Naive thymus-derived CD4-positive, alpha-beta T cell (primary cell): ENCODE results near the gene GRPEL1. TPM values are rescaled to one million over a fixed set of nuclear protein-coding genes. Genes with fewer than 3 reads are reported as not detected.

Experiments
- ATAC-seq: fragments of 150-1000 bp; cut with Tn5 transposase; 2 replicates; pipeline ENCODE4 v1.10.0; 2021; ENCODE audit warnings: mild to moderate bottlenecking, moderate library complexity
- CTCF ChIA-PET: fragments of 350-600 bp; sonication (Branson Sonifier 250); formaldehyde crosslinking; loops from one replicate; lab custom pipeline; 2021; ENCODE audit warnings: antibody characterized with exemption; lab: Charles Lee
- POLR2A ChIA-PET: fragments of 350-600 bp; sonication (Branson Sonifier 250); formaldehyde crosslinking; loops from one replicate; lab custom pipeline; 2021; ENCODE audit warnings: antibody characterized with exemption, inconsistent platforms; lab: Charles Lee
- DNase-seq, 9 donors: peaks; one replicate each; pipeline versions ENCODE4 v3.0.0 to v3.0.0-alpha.2; 2020 to 2022; ENCODE audit warnings: mixed read lengths in 1 of 9
- H3K27ac ChIP-seq: one replicate; pipeline ENCODE4 v1.7.0; 2013; ENCODE audit warnings: mild to moderate bottlenecking, low read depth, low read length, moderate library complexity
- H3K27me3 ChIP-seq, 2 donors: one replicate each; pipeline ENCODE4 v1.7.0; 2013; ENCODE audit warnings: low read length in 2 of 2, mild to moderate bottlenecking in 2 of 2, moderate library complexity in 2 of 2; ENCODE audit not compliant: control insufficient read depth in 2 of 2, insufficient read depth in 2 of 2
- H3K36me3 ChIP-seq, 3 experiments: 1 replicate in 2 of 3; 2 replicates in 1 of 3; pipeline ENCODE4 v1.7.0; 2013; ENCODE audit warnings: low read length in 3 of 3, mild to moderate bottlenecking in 3 of 3, moderate library complexity in 1 of 3; ENCODE audit not compliant: insufficient read depth in 3 of 3, control insufficient read depth in 2 of 3
- H3K4me1 ChIP-seq, 2 donors: one replicate each; pipeline ENCODE4 v1.7.0; 2013; ENCODE audit warnings: low read length in 2 of 2, mild to moderate bottlenecking in 2 of 2, moderate library complexity in 1 of 2; ENCODE audit not compliant: control insufficient read depth in 2 of 2, insufficient read depth in 2 of 2
- H3K4me3 ChIP-seq: 2 replicates; pipeline ENCODE4 v1.7.0; 2013; ENCODE audit warnings: mild to moderate bottlenecking, low read length
- H3K9me3 ChIP-seq, 3 experiments: 1 replicate in 2 of 3; 2 replicates in 1 of 3; pipeline ENCODE4 v1.7.0; 2013; ENCODE audit warnings: low read length in 3 of 3; ENCODE audit not compliant: control insufficient read depth in 2 of 3
- H3K27ac Mint-ChIP-seq, 9 donors: one replicate each; pipeline ENCODE4 v1.8.0; 2020 to 2022; ENCODE audit warnings: mixed read lengths in 9 of 9, mild to moderate bottlenecking in 8 of 9, moderate library complexity in 5 of 9, inconsistent platforms in 2 of 9
- H3K27me3 Mint-ChIP-seq, 5 donors: one replicate each; pipeline ENCODE4 v1.8.0; 2021 to 2022; ENCODE audit warnings: mixed read lengths in 5 of 5, mild to moderate bottlenecking in 1 of 5
- H3K36me3 Mint-ChIP-seq, 5 donors: one replicate each; pipeline ENCODE4 v1.8.0; 2020 to 2022; ENCODE audit warnings: mixed read lengths in 5 of 5, mild to moderate bottlenecking in 3 of 5, inconsistent platforms in 1 of 5
- H3K4me1 Mint-ChIP-seq, 7 donors: one replicate each; pipeline ENCODE4 v1.8.0; 2020 to 2022; ENCODE audit warnings: mixed read lengths in 7 of 7, mild to moderate bottlenecking in 3 of 7, inconsistent platforms in 1 of 7
- H3K4me3 Mint-ChIP-seq, 10 donors: one replicate each; pipeline ENCODE4 v1.8.0; 2020 to 2022; ENCODE audit warnings: mild to moderate bottlenecking in 10 of 10, mixed read lengths in 10 of 10, moderate library complexity in 6 of 10, inconsistent platforms in 2 of 10
- H3K9me3 Mint-ChIP-seq, 11 donors: one replicate each; pipeline ENCODE4 v1.8.0; 2020 to 2022; ENCODE audit warnings: mixed read lengths in 11 of 11, mild to moderate bottlenecking in 4 of 11, inconsistent platforms in 1 of 11, moderate library complexity in 1 of 11
- intact Hi-C, 2 donors: fragments of 100-400 bp; cut with micrococcal nuclease; formaldehyde crosslinking; loops; one replicate each; pipeline ENCODE4 v1.15.1; 2023
- polyA plus RNA-seq, 2 donors: library from polyadenylated mRNA; unstranded; fragments of 300-500 nt; fragmentation: Illumina TruSeq; gene quantifications; one replicate each; pipeline ENCODE4 v1.2.3, GENCODE V29; 2021
- total RNA-seq, 6 experiments: library from RNA in 5 of 6; stranded (reverse) in 5 of 6; gene quantifications; 1 replicate in 5 of 6; 2 replicates in 1 of 6; pipeline ENCODE4 v1.2.3 and lab custom pipeline; 2021 to 2026

The GRPEL1 gene
- total and polyA plus RNA-seq, 7 experiments from 2014 or later: 34.5 to 53.3 (median 45.0) TPM

DNA sequence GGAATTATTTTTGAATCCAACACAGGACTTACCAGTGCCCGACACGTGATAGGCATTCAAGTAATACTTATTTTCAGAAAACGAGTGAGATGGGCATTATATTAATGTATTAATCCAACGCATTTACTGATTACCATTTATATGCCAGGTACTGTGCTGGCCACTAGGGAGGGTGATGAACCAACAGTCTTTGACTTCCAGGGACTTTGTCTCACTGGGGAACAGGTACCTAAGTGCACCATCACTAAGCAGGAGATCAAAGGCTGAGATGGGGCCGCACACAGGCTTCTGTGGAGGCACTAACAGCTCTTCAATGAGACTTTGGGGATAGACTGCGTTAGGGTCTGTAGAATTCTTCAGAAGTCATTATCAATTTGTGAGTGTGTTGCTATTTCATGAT is 30.4 kb downstream of the GRPEL1 start:
- peaks cover 0 to 13% (median 0%) of the 10 kb centered on the region in 5 donors for H3K27me3 Mint-ChIP-seq
- intact Hi-C loops: loop anchor here in 1 of 2 donors (1.0 kb wide), 1 partner anchor 33 kb away; no protein-coding TSS in a partner anchor
- H3K4me1 Mint-ChIP-seq: peaks cover 7 to 28% (median 20%) of the 10 kb centered on the region in 7 donors
- H3K4me3 Mint-ChIP-seq: no peak overlapping the region
- ATAC-seq (peak; percentile 57), DNase-seq (peak in 3 of 9 donors; percentile 12 to 40 (median 23))
- H3K9me3 ChIP-seq: no peaks in the 10 kb centered on the region
- H3K36me3 ChIP-seq: peaks cover 0 to 1% (median 0%) of the 10 kb centered on the region in 3 experiments
- H3K27ac ChIP-seq: no peak overlapping the region
- no peaks in the 10 kb centered on the region for H3K4me1 ChIP-seq
- CTCF ChIA-PET: interaction anchor here (1.3 kb wide), 1 partner anchor 33 kb away, joined by 4 read pairs; no protein-coding TSS in a partner anchor
- H3K9me3 Mint-ChIP-seq: peaks cover 0 to 4% (median 0%) of the 10 kb centered on the region in 11 donors
- POLR2A ChIA-PET: interaction anchor here (0.6 to 1.6 kb wide), 2 partner anchors 128 to 255 kb away, joined by 3 to 9 read pairs; partner anchors contain the start of gene TBC1D14
- no peak overlapping the region for H3K4me3 ChIP-seq
- peak overlapping the region in 5 of 9 donors; percentile 1 to 43 (median 9) for H3K27ac Mint-ChIP-seq
- no peaks in the 10 kb centered on the region for H3K27me3 ChIP-seq
- H3K36me3 Mint-ChIP-seq: no peaks in the 10 kb centered on the region

- no peaks in the 10 kb centered on the region for H3K4me1 ChIP-seq
- Mint-ChIP-seq H3K36me3 (peaks cover 4 to 15% (median 6%) of the 10 kb centered on the region in 5 donors), H3K4me1 (peaks cover 0 to 17% (median 10%) of the 10 kb centered on the region in 7 donors), H3K9me3 (peaks cover 0 to 2% (median 0%) of the 10 kb centered on the region in 11 donors), H3K4me3 (no peak overlapping the region), H3K27ac (peak overlapping the region in 1 of 9 donors; percentile 11), H3K27me3 (no peaks in the 10 kb centered on the region)
- no peak for ATAC-seq
- no peak for DNase-seq
- ChIA-PET CTCF (interaction anchor here (0.6 to 1.6 kb wide), 3 partner anchors 11 to 36 kb away, joined by 4 read pairs; no protein-coding TSS in a partner anchor), POLR2A (no interaction called here)
- H3K36me3 ChIP-seq: peaks cover 7 to 31% (median 15%) of the 10 kb centered on the region in 3 experiments
- H3K9me3 ChIP-seq: no peaks in the 10 kb centered on the region
- H3K27me3 ChIP-seq: no peaks in the 10 kb centered on the region
- intact Hi-C loops: no loop called here
- H3K4me3 ChIP-seq: no peak overlapping the region
- H3K27ac ChIP-seq: no peak overlapping the region
Observed at GRCh38 chr4:7034262-7035081, 33.4 kb downstream of the GRPEL1 start.

GRCh38 chr4:7032596-7032995 is 35.3 kb downstream of the GRPEL1 start:
- no peak overlapping the region for H3K4me3 ChIP-seq
- Mint-ChIP-seq H3K27ac (no peak overlapping the region), H3K9me3 (no peaks in the 10 kb centered on the region), H3K4me1 (peaks cover 0 to 9% (median 6%) of the 10 kb centered on the region in 7 donors), H3K36me3 (peaks cover 5 to 21% (median 13%) of the 10 kb centered on the region in 5 donors), H3K27me3 (no peaks in the 10 kb centered on the region), H3K4me3 (no peak overlapping the region)
- intact Hi-C loops: no loop called here
- no peaks in the 10 kb centered on the region for H3K4me1 ChIP-seq
- ChIA-PET CTCF (no interaction called here), POLR2A (no interaction called here)
- peaks cover 7 to 47% (median 20%) of the 10 kb centered on the region in 3 experiments for H3K36me3 ChIP-seq
- H3K27me3 ChIP-seq: no peaks in the 10 kb centered on the region
- ATAC-seq (no peak), DNase-seq (no peak)
- H3K9me3 ChIP-seq: no peaks in the 10 kb centered on the region
- no peak overlapping the region for H3K27ac ChIP-seq

DNA sequence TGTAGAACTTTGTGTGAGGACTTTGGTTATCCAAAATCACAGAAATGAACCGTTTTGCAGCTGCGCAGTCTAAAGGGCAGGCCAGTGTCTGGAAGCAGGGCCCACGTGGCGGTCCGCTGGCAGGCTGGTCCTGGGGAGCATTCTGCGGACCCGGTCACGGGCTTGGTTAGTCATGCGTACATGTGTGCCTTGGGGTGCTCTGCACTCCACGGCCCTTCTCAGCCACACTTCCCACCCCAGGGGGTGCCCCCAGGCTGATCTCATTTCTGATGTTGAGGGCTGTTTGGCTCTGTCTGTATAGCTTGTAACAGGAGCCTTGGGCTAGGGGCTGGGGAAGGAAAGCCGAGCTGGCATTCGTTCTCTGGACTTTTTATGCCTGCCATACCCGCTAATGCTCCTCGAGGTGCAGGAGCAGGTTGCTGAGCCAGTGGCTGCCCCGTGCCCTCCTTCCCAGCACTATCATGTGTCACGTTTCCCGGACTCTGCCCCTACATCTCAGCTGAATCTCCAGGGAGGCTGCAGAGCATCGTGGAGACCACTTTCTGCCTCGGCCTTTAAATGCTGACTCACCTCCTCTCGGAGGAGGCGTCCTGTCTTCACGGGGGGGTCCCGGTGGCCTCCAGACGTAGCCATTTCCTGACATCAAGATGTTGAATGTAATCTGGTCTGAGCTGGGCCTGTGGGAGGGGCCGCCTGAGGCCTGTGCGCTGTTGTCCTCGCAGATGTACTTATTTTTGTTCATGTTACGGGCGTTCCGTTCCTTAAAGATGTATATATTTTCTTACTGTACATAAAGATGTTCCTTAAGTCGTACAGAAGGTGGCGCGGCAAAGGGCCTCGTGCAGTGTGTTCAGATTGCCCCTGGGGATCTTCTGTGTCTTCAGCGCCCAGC is 36.1 kb downstream of the GRPEL1 start:
- H3K4me3 Mint-ChIP-seq: no peak overlapping the region
- no peaks in the 10 kb centered on the region for H3K9me3 Mint-ChIP-seq
- no peaks in the 10 kb centered on the region for H3K27me3 Mint-ChIP-seq
- ATAC-seq (no peak), DNase-seq (no peak)
- no peak overlapping the region for H3K27ac Mint-ChIP-seq
- H3K27me3 ChIP-seq: no peaks in the 10 kb centered on the region
- no peak overlapping the region for H3K4me3 ChIP-seq
- H3K36me3 ChIP-seq: peaks cover 7 to 54% (median 24%) of the 10 kb centered on the region in 3 experiments
- intact Hi-C loops: no loop called here
- ChIA-PET POLR2A (no interaction called here), CTCF (no interaction called here)
- H3K4me1 Mint-ChIP-seq: peaks cover 0 to 10% (median under 1%) of the 10 kb centered on the region in 7 donors
- H3K9me3 ChIP-seq: no peaks in the 10 kb centered on the region
- H3K36me3 Mint-ChIP-seq: peaks cover 5 to 24% (median 19%) of the 10 kb centered on the region in 5 donors
- H3K27ac ChIP-seq: no peak overlapping the region
- H3K4me1 ChIP-seq: no peaks in the 10 kb centered on the region

DNA sequence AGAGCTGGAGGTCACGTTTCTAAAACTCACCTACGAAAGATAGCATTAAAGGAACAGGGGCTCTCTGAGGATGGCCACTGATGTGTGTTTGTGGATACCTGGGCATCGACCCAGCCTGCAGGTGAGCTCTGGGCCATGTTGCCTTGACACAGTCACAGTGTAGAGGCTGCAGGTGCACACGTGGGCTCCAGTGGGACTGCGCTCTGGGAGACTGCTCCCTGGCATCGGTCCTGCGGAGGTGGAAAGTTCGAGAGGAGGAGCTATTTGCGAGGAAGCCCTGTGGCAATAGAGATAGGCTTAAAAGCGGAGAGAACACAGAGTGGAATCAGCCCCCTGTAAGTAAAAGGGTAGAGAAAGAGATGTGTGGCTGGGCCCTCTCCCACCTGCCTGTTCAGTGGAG is 37.0 kb downstream of the GRPEL1 start:
- Histone ChIP-seq H3K27ac (no peak overlapping the region), H3K9me3 (no peaks in the 10 kb centered on the region), H3K36me3 (peaks cover 7 to 63% (median 24%) of the 10 kb centered on the region in 3 experiments), H3K27me3 (no peaks in the 10 kb centered on the region), H3K4me1 (no peaks in the 10 kb centered on the region), H3K4me3 (no peak overlapping the region)
- Mint-ChIP-seq H3K4me1 (peaks cover 0 to 10% (median 0%) of the 10 kb centered on the region in 7 donors), H3K36me3 (peaks cover 10 to 32% (median 21%) of the 10 kb centered on the region in 5 donors), H3K27me3 (no peaks in the 10 kb centered on the region), H3K9me3 (no peaks in the 10 kb centered on the region), H3K4me3 (no peak overlapping the region), H3K27ac (no peak overlapping the region)
- intact Hi-C loops: no loop called here
- ATAC-seq (no peak), DNase-seq (no peak)
- CTCF ChIA-PET: no interaction called here
- POLR2A ChIA-PET: no interaction called here

GRCh38 chr4:7029921-7030320 is 37.9 kb downstream of the GRPEL1 start:
- H3K36me3 ChIP-seq: peaks cover 7 to 73% (median 30%) of the 10 kb centered on the region in 3 experiments
- H3K9me3 Mint-ChIP-seq: no peaks in the 10 kb centered on the region
- H3K27ac Mint-ChIP-seq: peak overlapping the region in 1 of 9 donors; percentile 39
- H3K4me1 ChIP-seq: no peaks in the 10 kb centered on the region
- H3K4me3 Mint-ChIP-seq: no peak overlapping the region
- H3K27ac ChIP-seq: no peak overlapping the region
- no peaks in the 10 kb centered on the region for H3K27me3 ChIP-seq
- intact Hi-C loops: no loop called here
- no peak overlapping the region for H3K4me3 ChIP-seq
- no peaks in the 10 kb centered on the region for H3K27me3 Mint-ChIP-seq
- no peaks in the 10 kb centered on the region for H3K9me3 ChIP-seq
- DNase-seq: no peak
- peaks cover 10 to 34% (median 21%) of the 10 kb centered on the region in 5 donors for H3K36me3 Mint-ChIP-seq
- ChIA-PET POLR2A (interaction anchor here (0.7 kb wide), 1 partner anchor 773 kb away, joined by 5 read pairs; no protein-coding TSS in a partner anchor), CTCF (no interaction called here)
- peaks cover 0 to 10% (median 0%) of the 10 kb centered on the region in 7 donors for H3K4me1 Mint-ChIP-seq
- ATAC-seq: no peak
